BLaER1 (cell line): ENCODE data around the gene IGF1R.

Source experiments
- H3K27ac ChIP-seq: shearing (Covaris generic); formaldehyde crosslinking; 2 replicates; pipeline ENCODE4 v1.8.1; 2022
- H3K27me3 ChIP-seq: shearing (Covaris generic); formaldehyde crosslinking; 2 replicates; pipeline ENCODE4 v1.8.1; 2022
- H3K36me3 ChIP-seq: shearing (Covaris generic); formaldehyde crosslinking; 2 replicates; pipeline ENCODE4 v1.8.1; 2022
- H3K4me1 ChIP-seq: shearing (Covaris generic); formaldehyde crosslinking; 2 replicates; pipeline ENCODE4 v1.8.1; 2022
- H3K4me2 ChIP-seq: shearing (Covaris generic); formaldehyde crosslinking; 2 replicates; pipeline ENCODE4 v1.8.1; 2022
- H3K4me3 ChIP-seq: shearing (Covaris generic); formaldehyde crosslinking; 2 replicates; pipeline ENCODE4 v1.8.1; 2022
- H3K9ac ChIP-seq: shearing (Covaris generic); formaldehyde crosslinking; 2 replicates; pipeline ENCODE4 v1.8.1; 2022
- H3K9me3 ChIP-seq: shearing (Covaris generic); formaldehyde crosslinking; 2 replicates; pipeline ENCODE4 v1.8.1; 2022
- H4K20me1 ChIP-seq: shearing (Covaris generic); formaldehyde crosslinking; 2 replicates; pipeline ENCODE4 v1.8.1; 2022
- Cebpa-rat ChIP-seq: shearing (Covaris generic); IDR thresholded peaks from 2 replicates; pipeline ENCODE4 v1.8.1; 2022

The IGF1R gene

GRCh38 chr15:98699591-98700424, 51.5 kb downstream of the IGF1R start:
- Histone ChIP-seq H3K4me2 (peak overlapping the region; percentile 75), H3K27me3 (no peaks in the 10 kb centered on the region), H3K9me3 (no peaks in the 10 kb centered on the region), H3K4me1 (peaks cover 97% of the 10 kb centered on the region), H4K20me1 (peaks cover 100% of the 10 kb centered on the region), H3K27ac (peak overlapping the region; percentile 36), H3K36me3 (0 out of 2 replicates have a peak, but pooled peaks cover 13% of the 10 kb centered on the region), H3K9ac (no peak overlapping the region; the same call in 1 of the 2 replicates), H3K4me3 (no peak overlapping the region)
- TF ChIP-seq Cebpa-rat: no peak

GRCh38 chr15:98700519-98700918, 52.2 kb downstream of the IGF1R start:
- Histone ChIP-seq H3K27me3 (no peaks in the 10 kb centered on the region), H3K9me3 (no peaks in the 10 kb centered on the region), H3K9ac (no peak overlapping the region), H3K4me3 (no peak overlapping the region), H3K27ac (peak overlapping the region; percentile 36; the same call in 1 of the 2 replicates), H4K20me1 (peaks cover 100% of the 10 kb centered on the region), H3K4me2 (peak overlapping the region; percentile 75), H3K4me1 (peaks cover 97% of the 10 kb centered on the region), H3K36me3 (0 out of 2 replicates have a peak, but pooled peaks cover 11% of the 10 kb centered on the region)
- TF ChIP-seq Cebpa-rat: no peak

GRCh38 chr15:98703126-98703685, 54.9 kb downstream of the IGF1R start:
- Histone ChIP-seq H4K20me1 (peaks cover 100% of the 10 kb centered on the region), H3K27ac (peak overlapping the region; percentile 58)

GRCh38 chr15:98705070-98705469, 56.7 kb downstream of the IGF1R start:
- peak overlapping the region; percentile 72 for H3K4me2 ChIP-seq
- no peaks in the 10 kb centered on the region for H3K27me3 ChIP-seq
- no peak overlapping the region; the same call in 1 of the 2 replicates for H3K9ac ChIP-seq
- peak overlapping the region; percentile 61; the same call in 1 of the 2 replicates for H3K27ac ChIP-seq
- peaks cover 12% of the 10 kb centered on the region for H3K9me3 ChIP-seq
- no peak overlapping the region for H3K4me3 ChIP-seq
- peaks cover 72% of the 10 kb centered on the region for H3K4me1 ChIP-seq
- no peak for TF ChIP-seq Cebpa-rat
- peaks cover 100% of the 10 kb centered on the region for H4K20me1 ChIP-seq
- peaks cover 33% of the 10 kb centered on the region for H3K36me3 ChIP-seq

More at GRCh38 chr15:98703126-98703685, 54.9 kb downstream of the IGF1R start:
- Histone ChIP-seq H3K36me3 (peaks cover 14% of the 10 kb centered on the region), H3K4me1 (peaks cover 83% of the 10 kb centered on the region), H3K4me3 (0 out of 2 replicates have a peak overlapping the region, but pooled peaks have one; percentile 2), H3K9ac (peak overlapping the region; percentile 31; the same call in 1 of the 2 replicates), H3K4me2 (peak overlapping the region; percentile 72), H3K27me3 (no peaks in the 10 kb centered on the region), H3K9me3 (peaks cover 2% of the 10 kb centered on the region; the same call in 1 of the 2 replicates)
- TF ChIP-seq Cebpa-rat: no peak

- H3K36me3 ChIP-seq: peaks cover 46% of the 10 kb centered on the region
- TF ChIP-seq Cebpa-rat: no peak
- peaks cover 100% of the 10 kb centered on the region for H4K20me1 ChIP-seq
- H3K9ac ChIP-seq: no peak overlapping the region
- H3K4me1 ChIP-seq: peaks cover 62% of the 10 kb centered on the region
- H3K27me3 ChIP-seq: no peaks in the 10 kb centered on the region
- H3K4me2 ChIP-seq: peak overlapping the region; percentile 72
- H3K4me3 ChIP-seq: no peak overlapping the region
- no peak overlapping the region for H3K27ac ChIP-seq
- peaks cover 26% of the 10 kb centered on the region for H3K9me3 ChIP-seq
Observed at GRCh38 chr15:98706387-98706786, 58.0 kb downstream of the IGF1R start.

GRCh38 chr15:98706986-98707385, 58.6 kb downstream of the IGF1R start:
- H3K4me3 ChIP-seq: no peak overlapping the region
- H3K4me1 ChIP-seq: peaks cover 58% of the 10 kb centered on the region
- TF ChIP-seq Cebpa-rat: no peak
- peaks cover 100% of the 10 kb centered on the region for H4K20me1 ChIP-seq
- H3K27me3 ChIP-seq: no peaks in the 10 kb centered on the region
- H3K36me3 ChIP-seq: peaks cover 52% of the 10 kb centered on the region
- no peak overlapping the region for H3K27ac ChIP-seq
- no peak overlapping the region for H3K9ac ChIP-seq
- H3K4me2 ChIP-seq: no peak overlapping the region
- peaks cover 32% of the 10 kb centered on the region for H3K9me3 ChIP-seq

- H3K4me2 ChIP-seq: peak overlapping the region; percentile 8; the same call in 1 of the 2 replicates
- H4K20me1 ChIP-seq: peaks cover 100% of the 10 kb centered on the region
- H3K9ac ChIP-seq: no peak overlapping the region
- TF ChIP-seq Cebpa-rat: no peak
- no peak overlapping the region for H3K27ac ChIP-seq
- H3K36me3 ChIP-seq: peaks cover 62% of the 10 kb centered on the region
- peaks cover 58% of the 10 kb centered on the region for H3K4me1 ChIP-seq
- no peaks in the 10 kb centered on the region for H3K27me3 ChIP-seq
- H3K4me3 ChIP-seq: no peak overlapping the region
- H3K9me3 ChIP-seq: peaks cover 33% of the 10 kb centered on the region
Observed at GRCh38 chr15:98708037-98708590, 59.8 kb downstream of the IGF1R start.

GRCh38 chr15:98711810-98712209, 63.5 kb downstream of the IGF1R start:
- TF ChIP-seq Cebpa-rat: no peak
- H3K9ac ChIP-seq: no peak overlapping the region
- H3K4me2 ChIP-seq: no peak overlapping the region; the same call in 1 of the 2 replicates
- peaks cover 33% of the 10 kb centered on the region for H3K9me3 ChIP-seq
- no peak overlapping the region for H3K27ac ChIP-seq
- no peak overlapping the region for H3K4me3 ChIP-seq
- H3K4me1 ChIP-seq: peaks cover 61% of the 10 kb centered on the region
- H4K20me1 ChIP-seq: peaks cover 100% of the 10 kb centered on the region
- H3K36me3 ChIP-seq: peaks cover 63% of the 10 kb centered on the region
- H3K27me3 ChIP-seq: no peaks in the 10 kb centered on the region

GRCh38 chr15:98712845-98713584, 64.7 kb downstream of the IGF1R start:
- Histone ChIP-seq H4K20me1 (peaks cover 100% of the 10 kb centered on the region), H3K27ac (peak overlapping the region; percentile 47), H3K9me3 (peaks cover 33% of the 10 kb centered on the region), H3K27me3 (no peaks in the 10 kb centered on the region), H3K36me3 (peaks cover 51% of the 10 kb centered on the region), H3K4me2 (peak overlapping the region; percentile 94), H3K4me1 (peaks cover 72% of the 10 kb centered on the region), H3K9ac (peak overlapping the region; percentile 28; the same call in 1 of the 2 replicates), H3K4me3 (no peak overlapping the region)
- TF ChIP-seq Cebpa-rat: no peak
